Gastroesophageal sphincter (tissue), 3 donors: ENCODE results near the gene SERPINA4.

Experiments
- POLR2A ChIP-seq, 2 donors: fragments of 450-650 bp; IDR thresholded peaks; one replicate each; pipeline ENCODE4 v1.6.1; 2017; ENCODE audit warnings: antibody characterized with exemption in 2 of 2, mild to moderate bottlenecking in 2 of 2, moderate library complexity in 1 of 2
- POLR2AphosphoS5 ChIP-seq: sonication (generic); formaldehyde crosslinking; IDR thresholded peaks from one replicate; pipeline ENCODE4 v1.6.1; 2017; ENCODE audit warnings: antibody characterized with exemption
- TF ChIP-seq, protein P1 (sequence below), 4 experiments: fragments of 200-600 bp in 2 of 4; fragments of 450-650 bp in 2 of 4; sonication (generic) in 1 of 4; IDR thresholded peaks; one replicate each; pipeline ENCODE4 v1.5.1; 2017 to 2019; ENCODE audit warnings: antibody characterized with exemption in 4 of 4, mild to moderate bottlenecking in 2 of 4, moderate library complexity in 2 of 4

DNA sequence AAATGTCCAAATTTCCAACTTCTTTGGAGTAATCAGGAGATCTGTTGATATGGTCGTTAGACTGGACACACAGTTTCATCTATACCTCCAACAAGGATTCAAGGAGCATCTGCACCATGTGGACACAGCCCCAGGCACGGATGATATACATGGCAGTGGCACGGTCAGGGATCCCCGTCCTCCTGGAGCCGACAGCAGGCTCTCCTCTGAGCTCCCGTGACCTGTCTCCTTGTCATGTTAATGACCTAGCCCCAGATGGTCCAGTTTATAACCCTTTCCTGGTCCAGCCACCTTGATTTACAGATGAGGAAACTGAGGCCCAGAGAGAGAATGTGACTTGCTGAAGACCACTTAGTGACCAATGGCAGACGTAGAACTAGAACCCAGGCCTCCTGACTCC is 16.5 kb upstream of the SERPINA4 start:
- TF ChIP-seq, protein P1, sequence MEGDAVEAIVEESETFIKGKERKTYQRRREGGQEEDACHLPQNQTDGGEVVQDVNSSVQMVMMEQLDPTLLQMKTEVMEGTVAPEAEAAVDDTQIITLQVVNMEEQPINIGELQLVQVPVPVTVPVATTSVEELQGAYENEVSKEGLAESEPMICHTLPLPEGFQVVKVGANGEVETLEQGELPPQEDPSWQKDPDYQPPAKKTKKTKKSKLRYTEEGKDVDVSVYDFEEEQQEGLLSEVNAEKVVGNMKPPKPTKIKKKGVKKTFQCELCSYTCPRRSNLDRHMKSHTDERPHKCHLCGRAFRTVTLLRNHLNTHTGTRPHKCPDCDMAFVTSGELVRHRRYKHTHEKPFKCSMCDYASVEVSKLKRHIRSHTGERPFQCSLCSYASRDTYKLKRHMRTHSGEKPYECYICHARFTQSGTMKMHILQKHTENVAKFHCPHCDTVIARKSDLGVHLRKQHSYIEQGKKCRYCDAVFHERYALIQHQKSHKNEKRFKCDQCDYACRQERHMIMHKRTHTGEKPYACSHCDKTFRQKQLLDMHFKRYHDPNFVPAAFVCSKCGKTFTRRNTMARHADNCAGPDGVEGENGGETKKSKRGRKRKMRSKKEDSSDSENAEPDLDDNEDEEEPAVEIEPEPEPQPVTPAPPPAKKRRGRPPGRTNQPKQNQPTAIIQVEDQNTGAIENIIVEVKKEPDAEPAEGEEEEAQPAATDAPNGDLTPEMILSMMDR (IDR thresholded peaks at IDR 0.05), result no peak
- TF ChIP-seq POLR2AphosphoS5 (no peak), POLR2A (IDR thresholded peaks at IDR 0.05) (no peak)
